ENCODE data around the gene CACHD1.
"Not testable (repeated sequence)": the region's sequence is repeated elsewhere in the genome, so short reads cannot be mapped to it uniquely, and the experiment has no call there.

CACHD1 gene

GRCh38 chr1:64588876-64589275 lies 118.9 kb downstream of the CACHD1 start:
- DNase-seq (ENCODE audit: low read depth in 2 of 2), result no peak

GRCh38 chr1:64590316-64590715 lies 120.4 kb downstream of the CACHD1 start:
- no peak for DNase-seq (ENCODE audit: low read depth in 2 of 2)

- DNase-seq (ENCODE audit: low read depth in 2 of 2), result no peak
Observed at GRCh38 chr1:64594446-64594845, 124.5 kb downstream of the CACHD1 start.

- no peak for DNase-seq (ENCODE audit: low read depth in 2 of 2)
Observed at GRCh38 chr1:64595871-64596515, 126.1 kb downstream of the CACHD1 start.

GRCh38 chr1:64597113-64597512 lies 127.2 kb downstream of the CACHD1 start:
- no peak for DNase-seq (ENCODE audit: low read depth in 2 of 2)

- peak; percentile 59 to 68 for DNase-seq (ENCODE audit: low read depth in 2 of 2)
Observed at GRCh38 chr1:64598100-64598571, 128.2 kb downstream of the CACHD1 start.

- DNase-seq (ENCODE audit: low read depth in 2 of 2), result no peak
Observed at GRCh38 chr1:64599242-64599641, 129.3 kb downstream of the CACHD1 start.

GRCh38 chr1:64601207-64601606 lies 131.3 kb downstream of the CACHD1 start:
- DNase-seq (ENCODE audit: low read depth in 2 of 2), result no peak

GRCh38 chr1:64608005-64608650 lies 138.2 kb downstream of the CACHD1 start:
- DNase-seq (ENCODE audit: low read depth in 2 of 2), result no peak

GRCh38 chr1:64608651-64609048 lies 138.7 kb downstream of the CACHD1 start:
- no peak for DNase-seq (ENCODE audit: low read depth in 2 of 2)

GRCh38 chr1:64610950-64611349 lies 141.0 kb downstream of the CACHD1 start:
- DNase-seq (ENCODE audit: low read depth in 2 of 2), result not testable (repeated sequence)

GRCh38 chr1:64616039-64616438 lies 146.1 kb downstream of the CACHD1 start:
- DNase-seq (ENCODE audit: low read depth in 2 of 2), result no peak

GRCh38 chr1:64623750-64624191 lies 153.8 kb downstream of the CACHD1 start:
- DNase-seq (ENCODE audit: low read depth in 2 of 2), result peak; percentile 55 to 56

- DNase-seq (ENCODE audit: low read depth in 2 of 2), result peak; percentile 51 to 53
Observed at GRCh38 chr1:64624218-64624713, 154.3 kb downstream of the CACHD1 start.

- no peak for DNase-seq (ENCODE audit: low read depth in 2 of 2)
Observed at GRCh38 chr1:64624808-64625207, 154.9 kb downstream of the CACHD1 start.

GRCh38 chr1:64630611-64631010 lies 160.7 kb downstream of the CACHD1 start:
- no peak for DNase-seq (ENCODE audit: low read depth in 2 of 2)

- no peak for DNase-seq (ENCODE audit: low read depth in 2 of 2)
Observed at GRCh38 chr1:64631346-64632034, 161.6 kb downstream of the CACHD1 start.

- DNase-seq (ENCODE audit: low read depth in 2 of 2), result no peak
Observed at GRCh38 chr1:64632936-64633335, 163.0 kb downstream of the CACHD1 start.

- no peak for DNase-seq (ENCODE audit: low read depth in 2 of 2)
Observed at GRCh38 chr1:64645735-64646134, 175.8 kb downstream of the CACHD1 start.

- no peak for DNase-seq (ENCODE audit: low read depth in 2 of 2)
Observed at GRCh38 chr1:64650411-64650810, 180.5 kb downstream of the CACHD1 start.

- no peak for DNase-seq (ENCODE audit: low read depth in 2 of 2)
Observed at GRCh38 chr1:64651841-64652240, 181.9 kb downstream of the CACHD1 start.

GRCh38 chr1:64653466-64653865 lies 183.5 kb downstream of the CACHD1 start:
- DNase-seq (ENCODE audit: low read depth in 2 of 2), result peak; percentile 37 to 46

Measured in fibroblast of skin of left quadriceps (primary cell).